Smooth muscle cell (in vitro differentiated cells): ENCODE measurements around the gene ATP23. TPM values are rescaled to one million over a fixed set of nuclear protein-coding genes. Genes with fewer than 3 reads are reported as not detected.

ENCODE experiments used
- DNase-seq: peaks from one replicate; lab custom pipeline; 2025; ENCODE audit not compliant: unreplicated experiment; lab: John Stamatoyannopoulos, UW
- H2AFZ ChIP-seq: fragments of 200-600 bp; sonication (generic); 2 replicates; pipeline ENCODE4 v1.6.0; 2016; ENCODE audit warnings: antibody characterized with exemption, low read depth, mild to moderate bottlenecking
- H3F3A ChIP-seq: fragments of 200-600 bp; sonication (generic); 2 replicates; pipeline ENCODE4 v1.6.0; 2017; ENCODE audit warnings: antibody characterized with exemption, low read depth
- H3K27ac ChIP-seq: fragments of 200-600 bp; sonication (generic); 2 replicates; pipeline ENCODE4 v1.5.1; 2016; ENCODE audit warnings: low read depth, mild to moderate bottlenecking
- H3K27me3 ChIP-seq: fragments of 200-600 bp; sonication (generic); 2 replicates; pipeline ENCODE4 v1.6.1; 2016; ENCODE audit warnings: low read depth, mild to moderate bottlenecking
- H3K36me3 ChIP-seq: fragments of 200-600 bp; sonication (generic); 2 replicates; pipeline ENCODE4 v1.5.1; 2016; ENCODE audit warnings: low read depth
- H3K4me1 ChIP-seq: fragments of 200-600 bp; sonication (generic); 2 replicates; pipeline ENCODE4 v1.5.1; 2016; ENCODE audit warnings: low read depth
- H3K4me2 ChIP-seq: fragments of 200-600 bp; sonication (generic); 2 replicates; pipeline ENCODE4 v1.6.0; 2016; ENCODE audit warnings: mild to moderate bottlenecking
- H3K4me3 ChIP-seq: fragments of 200-600 bp; sonication (generic); 2 replicates; pipeline ENCODE4 v1.5.1; 2016; ENCODE audit warnings: mild to moderate bottlenecking
- H3K79me2 ChIP-seq: fragments of 200-600 bp; sonication (generic); 2 replicates; pipeline ENCODE4 v1.6.0; 2016; ENCODE audit warnings: low read depth, mild to moderate bottlenecking
- H3K9ac ChIP-seq: fragments of 200-600 bp; sonication (generic); 2 replicates; pipeline ENCODE4 v1.6.0; 2016; ENCODE audit warnings: low read depth
- H3K9me3 ChIP-seq: fragments of 200-600 bp; sonication (generic); replicated peaks from 2 replicates; pipeline ENCODE4 v1.5.1; 2016; ENCODE audit warnings: low read depth
- H4K20me1 ChIP-seq: fragments of 200-600 bp; sonication (generic); 2 replicates; pipeline ENCODE4 v1.6.0; 2016; ENCODE audit warnings: low read depth
- CTCF ChIP-seq: fragments of 200-600 bp; sonication (generic); IDR thresholded peaks from 2 replicates; pipeline ENCODE4 v1.5.1; 2017; ENCODE audit warnings: borderline replicate concordance, mild to moderate bottlenecking, antibody characterized with exemption; ENCODE audit not compliant: insufficient read depth, poor library complexity, severe bottlenecking
- whole genome bisulfite sequencing: methylation state at CpG from one replicate; pipeline ENCODE4 v1.1.7; 2016; ENCODE audit warnings: low lambda C conversion rate; 5-methylcytosine and 5-hydroxymethylcytosine counted together
- polyA plus RNA-seq: library from polyadenylated mRNA; unstranded; fragments of >200 nt; fragmentation: Nextera tagmentation; extraction: Ambion mirVana; gene quantifications from 2 replicates; pipeline ENCODE4 v1.2.1, GENCODE V29; 2016
- total RNA-seq: library from RNA; depleted of rRNA; stranded (reverse); fragments of >200 nt; gene quantifications from 2 replicates; pipeline ENCODE4 v1.2.3, GENCODE V29; 2014

Gene ATP23
- total and polyA plus RNA-seq, 2 experiments from 2014 or later, result 2.7 to 10.4 TPM

- no peaks in the 10 kb centered on the region for H3F3A ChIP-seq
- H3K27ac ChIP-seq, result no peak overlapping the region
- H3K4me1 ChIP-seq, result no peaks in the 10 kb centered on the region
- no peaks in the 10 kb centered on the region for H3K9me3 ChIP-seq
- H2AFZ ChIP-seq, result no peak overlapping the region
- no peaks in the 10 kb centered on the region for H3K36me3 ChIP-seq
- H3K27me3 ChIP-seq, result no peaks in the 10 kb centered on the region
- TF ChIP-seq CTCF, result no peak
- no peak for DNase-seq
- no peak overlapping the region for H3K4me2 ChIP-seq
- H3K79me2 ChIP-seq, result no peaks in the 10 kb centered on the region
- no peaks in the 10 kb centered on the region for H4K20me1 ChIP-seq
- WGBS, result 76% methylated on average over 2 of the region's 2 CpGs
- no peak overlapping the region for H3K4me3 ChIP-seq
- no peak overlapping the region for H3K9ac ChIP-seq
These were observed 55.2 kb downstream of the ATP23 start for GRCh38 chr12:57996520-57996919.

GRCh38 chr12:57998251-57998650, 56.9 kb downstream of the ATP23 start:
- Histone ChIP-seq H3K4me1 (no peaks in the 10 kb centered on the region), H3K27me3 (no peaks in the 10 kb centered on the region), H3K4me2 (no peak overlapping the region)

GRCh38 chr12:58000499-58000898, 59.1 kb downstream of the ATP23 start:
- Histone ChIP-seq H3K36me3 (no peaks in the 10 kb centered on the region), H4K20me1 (no peaks in the 10 kb centered on the region), H3K27ac (no peak overlapping the region), H3K27me3 (no peaks in the 10 kb centered on the region), H3K4me1 (no peaks in the 10 kb centered on the region), H3K9me3 (no peaks in the 10 kb centered on the region), H3K79me2 (no peaks in the 10 kb centered on the region), H3K4me3 (no peak overlapping the region), H3K9ac (no peak overlapping the region), H3K4me2 (no peak overlapping the region), H3F3A (no peaks in the 10 kb centered on the region), H2AFZ (no peak overlapping the region)
- no peak for DNase-seq
- no peak for TF ChIP-seq CTCF
- 87% methylated on average over 2 of the region's 2 CpGs for WGBS

More at GRCh38 chr12:57998251-57998650, 56.9 kb downstream of the ATP23 start:
- H2AFZ ChIP-seq, result no peak overlapping the region
- H4K20me1 ChIP-seq, result no peaks in the 10 kb centered on the region
- no peak for DNase-seq
- H3K9ac ChIP-seq, result no peak overlapping the region
- TF ChIP-seq CTCF, result no peak
- no peaks in the 10 kb centered on the region for H3F3A ChIP-seq
- H3K36me3 ChIP-seq, result no peaks in the 10 kb centered on the region
- H3K9me3 ChIP-seq, result no peaks in the 10 kb centered on the region
- H3K4me3 ChIP-seq, result no peak overlapping the region
- H3K27ac ChIP-seq, result no peak overlapping the region
- no peaks in the 10 kb centered on the region for H3K79me2 ChIP-seq

GRCh38 chr12:58007875-58008274, 66.5 kb downstream of the ATP23 start:
- no peak for TF ChIP-seq CTCF
- no peaks in the 10 kb centered on the region for H4K20me1 ChIP-seq
- H3K9me3 ChIP-seq, result no peaks in the 10 kb centered on the region
- no peak overlapping the region for H3K9ac ChIP-seq
- WGBS, result 95% methylated on average over 4 of the region's 4 CpGs
- no peak overlapping the region for H3K4me3 ChIP-seq
- no peak for DNase-seq
- H3K4me2 ChIP-seq, result no peak overlapping the region
- no peak overlapping the region for H2AFZ ChIP-seq
- no peaks in the 10 kb centered on the region for H3F3A ChIP-seq
- no peaks in the 10 kb centered on the region for H3K36me3 ChIP-seq
- H3K4me1 ChIP-seq, result no peaks in the 10 kb centered on the region
- H3K27me3 ChIP-seq, result no peaks in the 10 kb centered on the region
- no peak overlapping the region for H3K27ac ChIP-seq
- H3K79me2 ChIP-seq, result no peaks in the 10 kb centered on the region
